ENCODE data around the gene ATP4B.

DNA sequence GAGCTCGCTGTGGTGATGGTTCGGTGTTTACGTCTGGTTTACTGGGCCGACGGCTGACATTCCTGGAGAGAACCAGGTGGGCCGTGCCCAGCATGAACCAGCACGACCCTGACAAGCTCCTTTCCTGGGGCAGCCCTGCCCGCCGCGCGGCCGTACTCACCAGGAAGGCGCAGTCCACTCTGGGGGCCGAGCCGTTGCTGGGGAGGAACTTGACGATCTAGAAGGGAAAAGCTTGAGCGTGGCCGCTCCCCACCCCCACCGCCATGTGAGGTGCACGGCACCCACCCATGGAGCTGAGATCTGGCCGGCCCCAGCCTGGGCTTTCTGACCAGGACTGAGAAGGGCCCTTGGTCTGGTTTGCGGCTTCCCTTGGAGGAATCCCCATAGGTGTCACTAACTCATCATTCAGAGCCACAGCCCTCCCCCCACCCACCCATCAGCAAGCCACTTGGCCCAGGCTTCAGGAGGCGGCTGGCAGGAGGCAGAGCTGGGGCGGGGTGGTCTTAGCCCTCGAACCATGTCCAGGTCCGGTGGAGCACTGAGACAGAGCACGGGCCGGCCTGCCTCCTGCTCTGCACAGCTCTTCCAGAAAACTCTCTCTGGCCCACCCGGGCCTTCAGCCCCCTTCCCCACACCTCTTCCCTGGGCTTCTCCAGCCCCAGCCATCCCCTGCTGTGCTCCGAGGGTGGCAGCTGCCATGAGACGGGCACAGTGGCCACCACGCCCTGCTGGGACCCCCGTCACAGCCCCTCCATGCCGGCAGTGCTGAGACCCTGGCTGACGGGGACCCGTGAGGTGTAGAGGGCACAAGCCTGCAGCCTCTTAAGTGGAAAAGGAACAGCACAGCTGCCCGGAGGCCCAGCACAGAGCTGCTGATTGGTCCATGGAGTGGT lies 6.2 kb downstream of the ATP4B start:
- TF ChIP-seq, protein P1, sequence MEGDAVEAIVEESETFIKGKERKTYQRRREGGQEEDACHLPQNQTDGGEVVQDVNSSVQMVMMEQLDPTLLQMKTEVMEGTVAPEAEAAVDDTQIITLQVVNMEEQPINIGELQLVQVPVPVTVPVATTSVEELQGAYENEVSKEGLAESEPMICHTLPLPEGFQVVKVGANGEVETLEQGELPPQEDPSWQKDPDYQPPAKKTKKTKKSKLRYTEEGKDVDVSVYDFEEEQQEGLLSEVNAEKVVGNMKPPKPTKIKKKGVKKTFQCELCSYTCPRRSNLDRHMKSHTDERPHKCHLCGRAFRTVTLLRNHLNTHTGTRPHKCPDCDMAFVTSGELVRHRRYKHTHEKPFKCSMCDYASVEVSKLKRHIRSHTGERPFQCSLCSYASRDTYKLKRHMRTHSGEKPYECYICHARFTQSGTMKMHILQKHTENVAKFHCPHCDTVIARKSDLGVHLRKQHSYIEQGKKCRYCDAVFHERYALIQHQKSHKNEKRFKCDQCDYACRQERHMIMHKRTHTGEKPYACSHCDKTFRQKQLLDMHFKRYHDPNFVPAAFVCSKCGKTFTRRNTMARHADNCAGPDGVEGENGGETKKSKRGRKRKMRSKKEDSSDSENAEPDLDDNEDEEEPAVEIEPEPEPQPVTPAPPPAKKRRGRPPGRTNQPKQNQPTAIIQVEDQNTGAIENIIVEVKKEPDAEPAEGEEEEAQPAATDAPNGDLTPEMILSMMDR (IDR thresholded peaks at IDR 0.05) = no peak
- no peak for TF ChIP-seq POLR2A (IDR thresholded peaks at IDR 0.05)

All from prostate gland (tissue), 2 donors.